H1 (cell line): ENCODE measurements around the gene CASP12. TPM values are rescaled to one million over a fixed set of nuclear protein-coding genes. Genes with fewer than 3 reads are reported as not detected.

Source experiments
- RBBP5 ChIP-seq: IDR thresholded peaks from 2 replicates; pipeline ENCODE4 v1.7.1; 2012; ENCODE audit warnings: low read depth, mild to moderate bottlenecking, inconsistent platforms, low read length, moderate library complexity, borderline replicate concordance
- SP4 ChIP-seq: IDR thresholded peaks from 2 replicates; pipeline ENCODE4 v1.6.1; 2012; ENCODE audit warnings: low read length, inconsistent platforms
- polyA plus RNA-seq, 7 experiments: library from polyadenylated mRNA; depleted of rRNA in 3 of 7; stranded (reverse) in 5 of 7; unstranded in 2 of 7; fragments of >200 nt in 5 of 7; fragments of 200-250 nt in 2 of 7; gene quantifications; 1 replicate in 5 of 7; 2 replicates in 1 of 7; 4 replicates in 1 of 7; pipeline versions ENCODE4 v1.2.1 to v1.2.3, GENCODE V29; 2011 to 2013; ENCODE audit warnings: missing spikeins in 2 of 7, mixed read lengths in 2 of 7
- total RNA-seq: library from RNA; stranded (reverse); fragmentation: NEBNext Ultra II Directional; extraction: Animal tissue kit (Norgen Biotek cat#: 25700); gene quantifications from 2 replicates; pipeline ENCODE4 v1.2.1, GENCODE V29; 2021
- TF ChIP-seq, protein P1 (sequence below), 3 experiments: IDR thresholded peaks; 1 replicate in 2 of 3; 2 replicates in 1 of 3; pipeline versions ENCODE4 v1.5.1 to v1.6.1; 2011; ENCODE audit warnings: low read length in 3 of 3, mild to moderate bottlenecking in 3 of 3, inconsistent platforms in 2 of 3, low read depth in 1 of 3, moderate library complexity in 1 of 3; ENCODE audit not compliant: insufficient read depth in 1 of 3; ENCODE audit errors: control extremely low read depth in 1 of 3
- TF ChIP-seq, protein P2 (sequence below): IDR thresholded peaks from 2 replicates; pipeline ENCODE4 v1.6.1; 2012; ENCODE audit warnings: low read length, inconsistent platforms

The CASP12 gene
- total and polyA plus RNA-seq, 2 of the 8 experiments (the other 6 are each of a cell fraction or from before 2014, with no cell fraction given), result not detected

DNA sequence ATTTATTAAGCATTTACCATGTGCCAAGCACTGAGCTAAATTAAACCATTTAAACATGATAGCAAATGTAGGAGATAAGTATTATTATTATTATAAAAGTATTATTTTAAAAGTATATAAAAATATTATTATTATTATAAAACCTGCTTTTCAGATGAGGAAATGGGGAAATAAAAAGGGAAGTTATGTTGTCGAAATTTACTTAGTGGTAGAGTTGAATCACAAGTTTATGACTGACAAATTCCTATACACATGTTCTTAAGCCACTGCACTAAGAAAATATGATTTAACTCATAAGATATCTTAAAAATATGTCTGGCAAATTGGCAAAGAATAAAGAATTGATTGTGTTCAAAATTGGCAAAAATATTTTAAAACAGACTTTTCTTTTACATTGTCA is 53.8 kb downstream of the CASP12 start (continued):
- TF ChIP-seq, protein P1, sequence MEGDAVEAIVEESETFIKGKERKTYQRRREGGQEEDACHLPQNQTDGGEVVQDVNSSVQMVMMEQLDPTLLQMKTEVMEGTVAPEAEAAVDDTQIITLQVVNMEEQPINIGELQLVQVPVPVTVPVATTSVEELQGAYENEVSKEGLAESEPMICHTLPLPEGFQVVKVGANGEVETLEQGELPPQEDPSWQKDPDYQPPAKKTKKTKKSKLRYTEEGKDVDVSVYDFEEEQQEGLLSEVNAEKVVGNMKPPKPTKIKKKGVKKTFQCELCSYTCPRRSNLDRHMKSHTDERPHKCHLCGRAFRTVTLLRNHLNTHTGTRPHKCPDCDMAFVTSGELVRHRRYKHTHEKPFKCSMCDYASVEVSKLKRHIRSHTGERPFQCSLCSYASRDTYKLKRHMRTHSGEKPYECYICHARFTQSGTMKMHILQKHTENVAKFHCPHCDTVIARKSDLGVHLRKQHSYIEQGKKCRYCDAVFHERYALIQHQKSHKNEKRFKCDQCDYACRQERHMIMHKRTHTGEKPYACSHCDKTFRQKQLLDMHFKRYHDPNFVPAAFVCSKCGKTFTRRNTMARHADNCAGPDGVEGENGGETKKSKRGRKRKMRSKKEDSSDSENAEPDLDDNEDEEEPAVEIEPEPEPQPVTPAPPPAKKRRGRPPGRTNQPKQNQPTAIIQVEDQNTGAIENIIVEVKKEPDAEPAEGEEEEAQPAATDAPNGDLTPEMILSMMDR (IDR thresholded peaks at IDR 0.05; ENCODE audit: control extremely low read depth in 1 of 3, insufficient read depth in 1 of 3, low read depth in 1 of 3, low read length in 3 of 3), result no peak
- no peak for TF ChIP-seq RBBP5
- TF ChIP-seq, protein P2, sequence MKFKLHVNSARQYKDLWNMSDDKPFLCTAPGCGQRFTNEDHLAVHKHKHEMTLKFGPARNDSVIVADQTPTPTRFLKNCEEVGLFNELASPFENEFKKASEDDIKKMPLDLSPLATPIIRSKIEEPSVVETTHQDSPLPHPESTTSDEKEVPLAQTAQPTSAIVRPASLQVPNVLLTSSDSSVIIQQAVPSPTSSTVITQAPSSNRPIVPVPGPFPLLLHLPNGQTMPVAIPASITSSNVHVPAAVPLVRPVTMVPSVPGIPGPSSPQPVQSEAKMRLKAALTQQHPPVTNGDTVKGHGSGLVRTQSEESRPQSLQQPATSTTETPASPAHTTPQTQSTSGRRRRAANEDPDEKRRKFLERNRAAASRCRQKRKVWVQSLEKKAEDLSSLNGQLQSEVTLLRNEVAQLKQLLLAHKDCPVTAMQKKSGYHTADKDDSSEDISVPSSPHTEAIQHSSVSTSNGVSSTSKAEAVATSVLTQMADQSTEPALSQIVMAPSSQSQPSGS, result no peak
- TF ChIP-seq SP4, result no peak
